NCI-H2107 treated with DMSO at 0.1 percent for 48 hours (cell line): ENCODE measurements around the gene FAM241B.

Source experiments
- DNase-seq: peaks from one replicate; lab custom pipeline; 2025; ENCODE audit not compliant: unreplicated experiment; lab: John Stamatoyannopoulos, UW

The FAM241B gene

GRCh38 chr10:69629897-69630650 lies at the start of gene FAM241B:
FAM241B (plus strand) TSS chr10:69630247; CDS start chr10:69631744, 1,497 bp downstream.
- DNase-seq = no peak

GRCh38 chr10:69580435-69580834 lies 49.6 kb upstream of the FAM241B start:
- DNase-seq = no peak

- no peak for DNase-seq
These were observed 46.9 kb upstream of the FAM241B start for GRCh38 chr10:69583106-69583505.

GRCh38 chr10:69584624-69585023 lies 45.4 kb upstream of the FAM241B start:
- DNase-seq = no peak

- DNase-seq = no peak
These were observed 41.7 kb upstream of the FAM241B start for GRCh38 chr10:69588358-69588757.

GRCh38 chr10:69600761-69601330 lies 29.2 kb upstream of the FAM241B start:
- no peak for DNase-seq

GRCh38 chr10:69609077-69609476 lies 21.0 kb upstream of the FAM241B start:
- DNase-seq = no peak

- no peak for DNase-seq
These were observed 17.3 kb upstream of the FAM241B start for GRCh38 chr10:69612760-69613159.

- no peak for DNase-seq
These were observed 15.9 kb upstream of the FAM241B start for GRCh38 chr10:69614130-69614529.

- DNase-seq = no peak
These were observed 13.7 kb upstream of the FAM241B start for GRCh38 chr10:69616358-69616757.

GRCh38 chr10:69618746-69619145 lies 11.3 kb upstream of the FAM241B start:
- no peak for DNase-seq

- DNase-seq = no peak
These were observed 10.4 kb upstream of the FAM241B start for GRCh38 chr10:69619626-69620025.

GRCh38 chr10:69620625-69621024 lies 9.4 kb upstream of the FAM241B start:
- DNase-seq = no peak

- DNase-seq = no peak
These were observed 5.7 kb upstream of the FAM241B start for GRCh38 chr10:69624245-69624786.

- no peak for DNase-seq
These were observed 3.2 kb upstream of the FAM241B start for GRCh38 chr10:69626826-69627225.

- no peak for DNase-seq
These were observed 1.2 kb upstream of the FAM241B start for GRCh38 chr10:69628891-69629290.

GRCh38 chr10:69629519-69629896 lies 539 bp upstream of the FAM241B start:
- no peak for DNase-seq

GRCh38 chr10:69630651-69631400 lies 779 bp downstream of the FAM241B start:
- DNase-seq = no peak

GRCh38 chr10:69631566-69631965 lies 1.5 kb downstream of the FAM241B start:
- DNase-seq = no peak

- no peak for DNase-seq
These were observed 2.6 kb downstream of the FAM241B start for GRCh38 chr10:69632516-69633199.
